Measurements from ENCODE around the gene EFNA2. TPM values are rescaled to one million over a fixed set of nuclear protein-coding genes. Genes with fewer than 3 reads are reported as not detected.

EFNA2 gene
- total RNA-seq, 4 donors from 2014 or later, result not detected

DNA sequence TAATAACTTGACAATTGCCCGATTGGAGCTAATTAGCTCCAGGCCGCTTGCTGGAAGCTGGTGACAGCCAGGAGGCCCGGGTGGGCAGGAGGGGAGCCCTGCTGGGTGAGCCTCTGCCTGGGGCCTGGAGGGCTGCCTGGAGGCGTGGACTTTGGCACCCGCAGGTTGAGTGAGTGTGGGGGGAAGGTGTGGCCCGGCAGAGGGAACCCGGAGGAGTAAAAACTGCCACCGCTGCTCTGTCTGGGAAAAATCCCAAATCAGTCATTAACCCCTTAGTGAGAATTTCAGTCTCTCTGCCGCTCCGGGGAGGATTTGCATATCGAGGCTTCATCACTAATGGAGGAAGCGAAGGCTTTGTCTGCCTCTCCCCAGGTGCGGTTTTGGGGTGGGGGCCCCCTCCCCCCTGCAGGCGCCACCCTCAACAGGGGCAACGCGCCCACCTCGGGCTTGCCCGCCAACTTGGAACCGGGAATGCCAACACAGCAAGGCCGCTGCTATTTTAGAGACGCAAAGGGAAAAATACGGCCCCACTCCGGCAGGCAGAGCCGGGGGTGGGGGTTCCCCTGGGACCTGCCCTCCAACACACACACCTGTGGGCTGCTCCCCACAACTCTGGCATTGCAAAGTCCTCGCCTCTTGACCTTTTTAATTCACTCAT is 6.2 kb downstream of the EFNA2 start:
- no peak for DNase-seq (ENCODE audit: extremely low spot score)
- Histone ChIP-seq H3K9me3 (no peaks in the 10 kb centered on the region), H3K36me3 (no peaks in the 10 kb centered on the region), H3K4me1 (peaks cover 6 to 23% (median 22%) of the 10 kb centered on the region in 4 donors), H3K27me3 (peaks cover 0 to 100% (median 40%) of the 10 kb centered on the region in 4 donors), H3K27ac (replicated peaks in 1 of 4) (no peak overlapping the region), H3K4me3 (no peak overlapping the region)
- 65% methylated on average over 24 of the region's 25 CpGs for WGBS
- intact Hi-C loops (cut with DNase I), result no loop called here
- TF ChIP-seq POLR2A (IDR thresholded peaks at IDR 0.05; ENCODE audit: low read depth) (no peak), CTCF (IDR thresholded peaks at IDR 0.05) (no peak), EP300 (IDR thresholded peaks at IDR 0.05) (no peak), POLR2AphosphoS5 (IDR thresholded peaks at IDR 0.05) (no peak)

- 90% methylated on average over 15 of the region's 17 CpGs for WGBS
Measured at GRCh38 chr19:1292419-1293151, 6.9 kb downstream of the EFNA2 start.

DNA sequence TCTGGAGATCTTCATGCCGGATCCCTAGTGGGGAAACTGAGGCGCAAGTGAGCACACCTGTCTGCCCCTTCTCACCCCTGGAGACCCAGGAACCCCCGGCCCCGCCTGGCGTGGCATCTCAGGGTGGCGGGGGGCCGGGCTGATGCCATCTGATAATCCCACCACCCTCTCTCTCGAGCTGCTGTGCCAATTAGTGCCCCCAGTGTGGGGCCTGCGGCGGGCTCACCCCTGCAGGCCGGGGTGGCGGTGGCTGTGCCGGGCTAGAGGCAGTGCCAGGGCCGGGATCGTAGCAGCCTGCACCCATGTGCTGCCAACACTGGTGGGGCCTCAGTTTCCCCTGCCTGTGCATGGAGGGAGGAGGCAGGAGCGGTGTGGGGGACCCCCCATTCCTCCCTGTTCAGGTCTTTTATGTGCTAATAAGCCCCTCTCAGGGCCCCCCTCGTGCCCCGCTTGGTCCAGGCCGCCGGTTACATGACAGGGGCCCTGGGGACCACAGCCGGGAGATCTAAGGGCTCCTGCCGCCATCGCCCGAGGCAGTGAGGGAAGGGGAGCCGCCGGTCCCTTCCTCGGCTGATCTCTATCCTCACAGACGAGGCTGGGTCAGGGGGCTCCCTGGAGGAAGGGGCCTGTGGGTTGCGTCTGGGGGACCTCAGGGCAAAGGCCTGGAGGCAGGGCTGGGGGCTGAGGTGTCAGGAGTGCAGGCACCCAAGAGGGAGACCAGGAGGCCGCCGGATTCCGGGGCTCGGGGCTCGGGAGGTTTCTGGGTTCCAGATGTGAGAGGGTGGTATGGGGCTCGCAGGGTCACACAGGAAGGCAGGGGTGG is 8.3 kb downstream of the EFNA2 start:
- Histone ChIP-seq H3K36me3 (no peaks in the 10 kb centered on the region), H3K9me3 (no peaks in the 10 kb centered on the region), H3K4me1 (peaks cover 6 to 12% (median 12%) of the 10 kb centered on the region in 4 donors), H3K4me3 (no peak overlapping the region), H3K27ac (replicated peaks in 1 of 4) (no peak overlapping the region), H3K27me3 (peaks cover 0 to 81% (median 24%) of the 10 kb centered on the region in 4 donors)
- WGBS, result 85% methylated on average over 17 of the region's 35 CpGs
- no peak for DNase-seq (ENCODE audit: extremely low spot score)
- TF ChIP-seq CTCF (IDR thresholded peaks at IDR 0.05), result no peak
- no peak for TF ChIP-seq POLR2AphosphoS5 (IDR thresholded peaks at IDR 0.05)
- TF ChIP-seq EP300 (IDR thresholded peaks at IDR 0.05), result no peak
- TF ChIP-seq POLR2A (IDR thresholded peaks at IDR 0.05; ENCODE audit: low read depth), result no peak
- intact Hi-C loops (cut with DNase I), result no loop called here

More at GRCh38 chr19:1292419-1293151, 6.9 kb downstream of the EFNA2 start:
- Histone ChIP-seq H3K4me1 (peaks cover 6 to 16% (median 15%) of the 10 kb centered on the region in 4 donors), H3K4me3 (no peak overlapping the region), H3K36me3 (no peaks in the 10 kb centered on the region), H3K27me3 (peaks cover 0 to 95% (median 33%) of the 10 kb centered on the region in 4 donors), H3K9me3 (no peaks in the 10 kb centered on the region), H3K27ac (replicated peaks in 1 of 4) (no peak overlapping the region)
- no peak for DNase-seq (ENCODE audit: extremely low spot score)
- intact Hi-C loops (cut with DNase I), result no loop called here
- TF ChIP-seq EP300 (IDR thresholded peaks at IDR 0.05) (no peak), CTCF (IDR thresholded peaks at IDR 0.05) (no peak), POLR2A (IDR thresholded peaks at IDR 0.05; ENCODE audit: low read depth) (no peak), POLR2AphosphoS5 (IDR thresholded peaks at IDR 0.05) (no peak)

DNA sequence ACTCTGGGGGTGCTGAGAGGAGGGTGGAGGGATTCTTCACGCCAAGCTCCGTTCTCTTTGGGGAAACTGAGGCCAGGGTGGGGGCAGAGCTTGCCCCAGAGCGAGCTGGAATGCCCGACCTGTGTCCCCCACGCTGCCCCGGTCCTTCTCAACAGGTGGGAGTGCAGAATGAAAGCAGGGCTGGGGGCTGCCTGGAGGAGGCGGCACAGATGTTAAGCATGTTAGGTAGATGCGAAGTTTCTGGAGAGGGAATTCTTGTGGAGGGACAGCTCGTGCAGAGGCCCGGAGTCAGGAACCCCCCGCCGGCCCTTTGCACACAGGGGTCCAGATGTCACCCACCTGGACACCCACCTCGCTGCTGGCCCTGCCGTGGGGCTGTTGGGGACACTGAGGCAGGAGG is 9.0 kb downstream of the EFNA2 start:
- no peak overlapping the region for H3K27ac ChIP-seq (replicated peaks in 1 of 4)
- no peaks in the 10 kb centered on the region for H3K9me3 ChIP-seq
- H3K4me3 ChIP-seq, result no peak overlapping the region
- no peak for TF ChIP-seq POLR2A (IDR thresholded peaks at IDR 0.05; ENCODE audit: low read depth)
- no peak for TF ChIP-seq CTCF (IDR thresholded peaks at IDR 0.05)
- TF ChIP-seq POLR2AphosphoS5 (IDR thresholded peaks at IDR 0.05), result no peak
- TF ChIP-seq EP300 (IDR thresholded peaks at IDR 0.05), result no peak
- intact Hi-C loops (cut with DNase I), result no loop called here
- H3K36me3 ChIP-seq, result no peaks in the 10 kb centered on the region
- 96% methylated on average over 8 of the region's 14 CpGs for WGBS
- peaks cover 6 to 12% (median 12%) of the 10 kb centered on the region in 4 donors for H3K4me1 ChIP-seq
- DNase-seq (ENCODE audit: extremely low spot score), result no peak
- peaks cover 0 to 74% (median 23%) of the 10 kb centered on the region in 4 donors for H3K27me3 ChIP-seq
